ENCODE results near the gene PACRG.
A peak's percentile ranks its signal among the peaks of the same experiment; 100 is the strongest.

The PACRG gene

DNA sequence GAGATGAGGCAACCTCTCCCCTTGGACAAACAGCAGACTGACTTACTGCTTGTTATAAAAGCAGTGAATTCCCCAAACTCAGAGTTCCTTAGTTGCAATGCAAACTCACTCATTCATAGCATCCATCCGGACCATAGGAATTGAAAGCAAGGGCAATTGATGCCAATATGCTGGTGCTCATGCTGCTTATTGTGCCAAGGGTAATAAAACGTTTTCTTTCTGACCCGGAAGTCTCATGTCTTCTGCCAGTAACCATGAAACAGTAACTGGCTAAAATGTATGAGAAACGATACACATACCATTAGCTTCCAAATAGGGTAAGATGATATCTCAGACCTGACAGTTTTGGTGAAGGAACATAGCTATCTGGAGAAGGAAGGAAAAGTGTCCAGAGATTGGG is 18.3 kb upstream of the PACRG start:
- FAIRE-seq = no peak

DNA sequence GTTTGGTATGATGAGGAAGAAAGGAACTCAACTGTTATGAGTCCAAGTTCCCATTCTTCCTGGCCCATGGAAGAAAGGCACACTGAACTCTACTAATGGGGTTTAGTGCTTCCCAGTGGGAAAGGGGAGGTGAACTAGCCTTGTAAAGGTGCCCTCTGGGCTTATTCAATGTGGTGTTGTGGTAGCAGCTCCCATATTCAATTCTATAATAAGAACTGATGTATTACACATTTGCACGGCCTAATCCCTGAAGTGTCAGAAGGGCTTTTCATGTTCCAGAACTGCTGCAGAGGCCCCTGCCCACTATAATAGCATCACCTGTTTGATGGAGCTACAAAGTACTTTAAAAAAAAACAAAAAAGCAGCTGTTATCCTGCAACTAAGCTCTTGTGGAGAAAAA is 17.4 kb upstream of the PACRG start:
- FAIRE-seq (no peak), DNase-seq (ENCODE audit: insufficient read length, low spot score) (no peak)

More for the DNA sequence above, 18.3 kb upstream of the PACRG start:
- DNase-seq (ENCODE audit: insufficient read length, low spot score) = no peak

DNA sequence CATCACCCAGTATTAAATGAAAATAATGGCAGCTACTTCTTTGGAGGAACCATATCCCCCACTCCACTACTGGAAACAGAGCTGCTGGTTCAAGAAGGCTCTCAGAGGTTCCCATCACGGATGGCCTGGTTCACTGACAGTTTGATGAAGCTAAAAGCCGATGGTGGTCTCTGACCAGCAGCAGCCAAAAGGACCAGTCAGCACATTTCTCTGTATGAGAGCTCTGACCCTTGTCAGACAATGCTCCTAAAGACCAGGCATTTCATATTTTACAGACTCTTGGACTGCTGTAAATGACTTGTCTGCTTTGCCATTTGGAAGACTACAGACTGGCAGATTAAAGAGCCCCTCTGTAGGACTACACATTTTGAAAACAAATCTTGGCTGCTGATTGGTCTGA is 16.8 kb upstream of the PACRG start:
- DNase-seq (ENCODE audit: insufficient read length, low spot score) = no peak
- no peak for FAIRE-seq

DNA sequence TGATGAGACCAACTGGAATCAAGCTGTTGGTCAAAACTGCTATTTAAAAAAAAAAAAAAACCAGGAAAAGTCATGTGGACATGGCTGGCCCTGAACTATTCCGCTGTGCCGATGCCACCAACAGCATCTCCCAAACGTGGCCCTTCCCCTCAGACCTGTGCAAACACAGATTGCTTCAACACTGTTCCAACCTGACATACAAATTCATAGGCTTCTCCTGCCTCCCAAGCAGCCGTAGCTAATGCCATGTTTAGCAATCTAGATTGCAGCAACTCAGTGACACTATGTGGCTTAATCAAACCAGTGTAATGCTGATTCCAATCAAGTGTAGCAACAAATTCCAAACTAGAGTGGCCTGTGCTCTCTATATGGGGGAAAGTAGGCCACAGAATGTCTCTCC is 16.4 kb upstream of the PACRG start:
- DNase-seq (ENCODE audit: insufficient read length, low spot score) (no peak), FAIRE-seq (no peak)

DNA sequence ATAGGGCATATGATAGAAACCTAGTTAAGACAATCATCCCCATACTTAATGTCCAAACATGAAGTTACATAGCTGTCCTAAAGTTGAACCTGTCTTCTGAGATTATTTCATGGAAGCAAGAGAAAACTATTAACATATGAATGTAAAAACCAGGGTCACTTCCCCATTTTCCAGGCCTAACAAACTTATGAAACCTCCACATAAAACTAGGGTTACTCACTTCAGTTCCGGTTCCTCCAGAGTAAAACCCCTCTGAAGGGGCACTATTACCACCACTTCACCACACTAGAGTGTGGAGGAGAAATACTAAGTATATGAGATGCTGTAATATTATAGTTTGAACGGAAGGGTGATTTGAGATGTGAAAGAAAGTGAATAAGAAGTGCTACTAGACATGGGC is 15.1 kb upstream of the PACRG start:
- FAIRE-seq = no peak
- no peak for DNase-seq (ENCODE audit: insufficient read length, low spot score)

DNA sequence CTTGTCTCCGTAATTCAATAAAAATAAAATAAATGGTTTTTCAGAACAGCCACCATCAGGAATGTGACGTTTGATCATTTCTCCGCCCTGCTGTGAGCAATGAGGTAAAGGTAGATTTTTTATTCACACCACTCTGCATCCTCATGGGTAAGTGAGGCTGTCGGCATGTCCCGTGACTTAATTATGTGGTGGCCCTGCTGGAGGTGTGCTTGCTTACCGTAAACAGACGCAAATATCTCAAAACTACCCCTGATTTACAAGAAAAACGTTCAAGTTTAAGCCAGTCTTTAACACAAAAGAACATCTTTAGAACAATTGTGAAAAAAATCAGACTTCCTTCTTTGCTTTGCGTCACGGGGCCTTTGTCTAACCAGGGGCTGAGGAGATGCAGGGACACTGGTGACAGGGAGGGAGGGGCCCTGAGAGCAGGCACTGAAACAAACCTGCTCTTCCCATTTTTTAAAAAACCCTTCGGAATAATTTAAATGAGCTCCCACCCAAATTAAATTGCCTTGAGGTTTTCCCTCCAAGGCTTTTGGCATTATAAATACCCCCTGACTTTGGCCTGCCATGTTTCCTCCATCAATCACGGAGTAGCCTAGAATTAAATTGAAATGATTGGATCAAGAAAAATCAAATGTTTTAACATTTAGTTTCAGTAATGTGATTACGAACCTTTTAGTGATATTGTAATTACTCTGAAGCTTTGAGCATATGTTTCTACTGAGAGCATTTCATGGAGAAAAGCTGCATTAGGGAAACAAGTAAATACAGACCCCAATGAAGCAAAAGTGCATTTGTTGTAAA is 13.6 kb upstream of the PACRG start:
- no peak for DNase-seq (ENCODE audit: insufficient read length, low spot score)
- FAIRE-seq = no peak

DNA sequence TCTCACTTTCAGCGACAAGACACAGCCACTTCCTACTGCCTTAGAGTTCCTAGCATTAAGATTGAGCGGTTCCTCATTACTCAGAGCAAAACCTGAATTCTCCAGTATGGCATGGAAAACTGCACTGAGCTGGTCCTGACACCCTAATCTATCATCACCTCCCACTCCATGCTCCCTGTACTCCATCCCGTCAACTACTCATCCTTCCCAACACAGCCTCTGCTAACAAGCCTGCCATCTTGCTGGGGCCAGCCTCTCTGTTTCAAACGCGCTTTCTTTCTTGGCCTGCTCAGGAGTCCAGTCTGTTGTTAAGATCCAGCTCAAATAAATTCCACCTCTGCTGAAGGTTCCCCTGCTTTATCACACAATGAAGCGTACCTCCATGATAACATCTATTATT is 12.2 kb upstream of the PACRG start:
- no peak for FAIRE-seq

DNA sequence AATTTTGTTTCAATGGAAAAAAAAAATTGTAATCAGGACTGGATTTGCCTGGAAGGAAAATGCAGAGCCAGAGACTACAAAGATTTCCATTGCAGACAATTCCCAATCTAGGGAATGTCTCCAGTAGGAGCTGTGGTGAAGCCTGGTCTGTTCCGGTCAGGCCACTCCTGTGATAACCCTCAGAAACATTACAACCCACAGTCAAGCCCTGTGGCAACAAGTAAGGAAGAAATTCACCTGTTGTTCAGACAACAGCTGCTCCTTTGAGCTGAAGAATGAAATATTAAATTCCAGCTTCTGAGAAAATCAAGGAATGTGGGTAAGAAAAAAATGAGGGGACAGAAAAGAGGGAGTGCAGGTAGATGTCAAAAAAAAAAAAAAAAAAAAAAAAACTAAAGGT is 8.2 kb upstream of the PACRG start:
- DNase-seq (ENCODE audit: insufficient read length, low spot score) (no peak), FAIRE-seq (no peak)

More for the DNA sequence above, 12.2 kb upstream of the PACRG start:
- no peak for DNase-seq (ENCODE audit: insufficient read length, low spot score)

DNA sequence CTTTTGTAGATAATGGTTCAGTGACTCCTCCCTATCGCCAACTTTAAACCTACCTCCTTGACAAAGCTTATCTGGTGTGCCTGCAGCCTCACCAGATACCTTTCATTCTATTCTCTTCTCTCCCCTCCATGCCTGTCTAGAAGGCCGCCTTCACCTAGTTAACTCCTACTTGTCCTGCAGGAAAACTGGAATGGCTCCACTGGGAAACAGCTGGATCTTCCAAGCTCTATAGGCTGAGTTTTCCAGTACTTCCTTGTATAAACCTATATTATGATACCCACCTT is 6.4 kb upstream of the PACRG start:
- no peak for FAIRE-seq
- no peak for DNase-seq (ENCODE audit: insufficient read length, low spot score)

DNA sequence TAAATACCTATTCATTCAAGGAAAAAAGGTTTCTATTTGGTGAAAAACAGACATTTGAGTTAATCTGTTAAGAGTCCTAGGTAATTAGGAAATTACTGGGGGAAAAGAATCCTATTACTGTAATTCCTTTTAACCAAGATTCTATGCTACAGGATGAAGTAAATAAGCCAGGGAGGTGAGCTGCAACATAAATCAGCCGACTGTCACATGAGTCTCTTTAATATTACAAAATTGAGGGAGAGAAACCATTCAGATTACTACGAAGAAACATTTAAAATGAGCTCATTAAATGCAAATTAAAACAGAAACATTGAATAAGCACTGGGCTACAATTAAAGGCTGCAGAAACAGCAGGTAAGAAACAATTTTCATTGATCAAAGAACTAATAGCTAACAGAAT is 5.5 kb upstream of the PACRG start:
- DNase-seq (ENCODE audit: insufficient read length, low spot score) (no peak), FAIRE-seq (no peak)

DNA sequence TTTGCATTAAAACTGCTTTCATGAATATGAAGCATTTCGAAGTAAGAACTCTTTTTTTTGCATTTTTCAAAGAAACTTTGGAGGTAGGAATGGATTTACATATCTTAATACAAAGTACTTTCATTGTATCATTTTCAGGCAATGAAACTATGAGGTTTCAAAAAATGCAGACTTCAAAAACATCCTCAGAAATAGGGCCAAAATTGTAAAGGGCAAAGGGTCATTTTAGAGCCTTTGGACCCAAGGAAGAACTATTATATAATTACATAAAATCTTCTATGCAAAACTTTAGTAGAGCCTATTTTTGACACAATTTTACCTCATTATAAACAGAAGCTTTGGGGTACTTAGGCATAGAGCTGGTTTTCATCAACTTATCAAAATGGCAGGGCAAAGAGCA is 5.1 kb upstream of the PACRG start:
- FAIRE-seq = no peak

DNA sequence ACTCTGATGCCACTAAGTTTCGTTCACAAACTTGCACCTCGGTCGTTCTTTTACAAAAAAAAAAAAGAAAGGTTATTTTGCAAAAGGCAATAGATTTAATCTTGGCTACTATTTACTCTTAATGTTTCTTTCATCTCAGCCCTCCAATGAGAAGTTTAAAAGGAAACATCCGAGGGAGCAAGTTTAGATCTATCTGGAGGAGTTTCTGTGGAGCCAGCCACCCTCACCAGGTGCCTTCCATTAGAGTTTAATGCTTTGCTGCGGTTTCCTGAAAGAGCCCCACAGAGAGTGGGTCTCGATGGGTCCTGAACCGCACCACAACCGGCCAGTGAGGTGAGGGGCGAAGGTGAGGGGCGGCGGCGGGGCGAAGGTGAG is 840 bp upstream of the PACRG start:
- DNase-seq (ENCODE audit: insufficient read length, low spot score) (peak; percentile 3), FAIRE-seq (no peak)

More for the DNA sequence above, 5.1 kb upstream of the PACRG start:
- no peak for DNase-seq (ENCODE audit: insufficient read length, low spot score)

DNA sequence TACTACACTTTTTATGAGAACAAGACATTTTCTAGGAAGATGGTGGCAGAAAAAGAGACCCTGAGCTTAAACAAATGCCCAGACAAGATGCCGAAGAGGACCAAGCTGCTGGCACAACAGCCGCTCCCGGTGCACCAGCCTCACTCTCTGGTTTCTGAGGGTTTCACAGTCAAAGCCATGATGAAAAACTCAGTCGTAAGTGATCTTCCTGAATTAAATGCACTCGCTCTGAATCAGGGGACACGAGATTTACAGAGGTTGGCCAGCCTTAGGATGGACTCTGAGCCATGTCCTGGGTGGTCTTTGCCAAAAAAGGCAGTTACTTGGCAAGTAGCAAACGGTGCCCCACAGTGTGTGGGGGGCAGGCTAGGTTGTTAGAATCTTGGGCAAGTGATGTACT is 423 bp downstream of the PACRG start:
- DNase-seq (ENCODE audit: insufficient read length, low spot score) = no peak
- no peak for FAIRE-seq

DNA sequence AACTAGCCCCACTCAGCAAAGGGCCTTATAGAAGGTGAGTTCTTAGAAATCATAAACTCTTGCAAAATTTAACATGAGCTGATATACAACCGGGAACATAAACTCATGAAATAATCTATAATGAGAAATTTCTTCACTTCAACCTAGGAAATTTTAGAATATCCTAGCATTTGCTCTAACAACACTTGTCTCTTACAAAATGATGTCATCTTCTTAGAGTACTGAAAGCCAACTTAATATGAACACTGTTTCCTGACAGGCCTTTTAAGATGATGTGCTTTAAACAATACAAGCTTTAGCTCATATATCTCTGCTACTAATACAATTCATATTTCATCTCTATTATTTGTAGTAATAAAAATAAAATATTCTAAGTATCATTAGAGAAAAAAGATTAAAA is 932 bp downstream of the PACRG start:
- no peak for FAIRE-seq

DNA sequence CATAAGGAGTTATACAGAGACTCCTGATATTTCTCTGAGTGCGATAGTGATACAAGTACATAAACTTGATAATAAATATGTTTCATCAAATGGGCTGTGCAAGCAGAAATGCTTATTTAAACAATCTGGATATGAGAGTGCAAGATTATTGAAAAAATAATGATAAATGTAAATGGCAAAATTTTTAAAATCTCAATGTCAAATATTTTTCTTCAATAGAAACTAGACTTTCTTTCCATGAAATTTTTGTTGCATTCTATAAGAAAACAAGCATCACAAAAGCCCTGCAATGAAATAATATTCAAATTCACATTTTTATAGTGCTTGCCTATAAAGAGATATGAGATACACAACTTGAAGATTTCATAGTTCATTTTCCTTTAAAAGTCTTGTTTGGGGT is 2.7 kb downstream of the PACRG start:
- FAIRE-seq (no peak), DNase-seq (ENCODE audit: insufficient read length, low spot score) (no peak)

More for the DNA sequence above, 932 bp downstream of the PACRG start:
- no peak for DNase-seq (ENCODE audit: insufficient read length, low spot score)

DNA sequence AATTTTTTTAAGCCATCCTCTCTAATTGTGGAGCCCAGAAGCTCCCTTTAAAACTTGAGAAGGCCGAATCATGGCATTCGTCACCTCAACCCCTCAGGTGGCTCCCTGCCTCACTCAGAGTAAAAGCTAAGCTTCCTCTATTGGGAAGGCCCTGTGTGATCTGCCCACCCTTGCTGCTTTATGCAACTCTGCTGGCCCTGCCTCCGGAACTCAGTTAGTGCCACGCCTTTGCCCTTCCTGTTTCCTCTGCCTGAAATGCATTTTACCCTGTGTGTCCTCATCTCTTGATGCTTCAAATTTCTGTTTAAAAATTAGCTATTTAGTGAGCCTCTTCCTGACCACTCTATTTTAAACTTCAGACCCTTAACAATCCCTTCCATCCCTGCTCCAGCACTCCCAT is 5.7 kb downstream of the PACRG start:
- FAIRE-seq (no peak), DNase-seq (ENCODE audit: insufficient read length, low spot score) (no peak)

DNA sequence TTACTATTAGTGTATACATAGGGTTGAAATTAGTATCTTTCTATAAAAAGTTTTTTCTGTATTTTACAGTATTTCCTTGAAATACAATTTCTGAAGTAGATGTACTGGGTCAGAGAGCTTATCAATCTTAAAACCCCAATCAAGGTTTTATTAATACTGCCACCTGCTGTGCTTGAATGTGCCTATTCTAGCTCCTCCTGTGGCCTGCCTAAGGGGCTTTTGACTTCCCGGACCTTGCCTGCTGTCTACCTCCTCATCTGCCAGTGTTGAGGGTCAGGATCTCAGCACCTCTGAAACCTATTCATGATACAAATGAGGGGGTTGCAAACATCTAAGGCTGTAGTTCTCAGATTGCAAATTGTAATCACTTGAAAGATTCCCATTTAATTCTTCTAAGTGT is 9.2 kb downstream of the PACRG start:
- FAIRE-seq = no peak
- no peak for DNase-seq (ENCODE audit: insufficient read length, low spot score)

DNA sequence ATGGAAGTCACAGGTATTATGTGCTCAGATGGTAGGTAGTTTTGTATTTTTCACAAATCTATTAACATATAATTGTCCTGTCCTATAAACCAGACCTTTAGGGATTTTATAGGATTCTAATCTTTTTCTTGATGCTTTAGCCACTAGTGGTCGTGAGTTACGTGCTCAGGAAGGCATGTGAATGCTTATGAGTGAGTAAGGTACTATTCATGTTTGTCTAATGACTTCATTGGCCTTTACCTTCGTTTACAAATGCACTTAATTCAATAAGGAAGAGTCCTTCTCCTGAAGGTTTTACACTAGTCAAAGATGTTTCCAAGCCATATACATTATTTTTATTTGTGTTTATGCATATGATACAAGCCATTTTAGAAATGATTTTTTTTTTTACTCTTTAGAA is 23.0 kb downstream of the PACRG start:
- FAIRE-seq (no peak), DNase-seq (ENCODE audit: insufficient read length, low spot score) (peak; percentile 0)

DNA sequence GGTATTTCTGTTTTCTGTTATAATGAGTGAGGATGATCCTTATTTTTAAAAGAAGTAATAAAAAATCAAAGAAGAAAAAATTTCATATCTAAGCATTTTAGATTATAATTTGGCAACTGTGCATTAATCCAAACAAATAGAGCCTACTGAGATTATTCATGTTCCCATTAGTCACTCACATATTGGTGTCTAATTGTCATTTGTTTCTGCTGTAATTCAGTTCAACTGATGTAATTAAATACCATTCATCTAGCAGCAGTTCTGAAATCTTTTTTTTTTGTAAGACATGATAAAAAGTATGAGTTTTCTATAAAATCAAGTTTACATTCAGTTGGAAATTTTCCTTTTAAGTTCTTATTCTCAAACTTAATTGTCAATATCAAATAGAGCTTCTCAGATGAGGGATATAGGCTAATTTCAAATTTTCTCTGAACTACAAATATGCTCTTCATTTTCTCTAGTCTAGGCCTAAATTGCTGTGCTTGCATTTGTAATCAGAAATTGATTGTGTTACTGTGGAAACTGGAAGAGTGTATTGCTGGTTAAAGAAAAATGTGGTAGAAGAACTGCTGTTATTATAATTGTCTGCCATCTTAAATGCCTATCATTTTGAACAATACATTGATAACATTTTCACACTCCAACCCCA is 23.6 kb downstream of the PACRG start:
- FAIRE-seq (no peak), DNase-seq (ENCODE audit: insufficient read length, low spot score) (no peak)

DNA sequence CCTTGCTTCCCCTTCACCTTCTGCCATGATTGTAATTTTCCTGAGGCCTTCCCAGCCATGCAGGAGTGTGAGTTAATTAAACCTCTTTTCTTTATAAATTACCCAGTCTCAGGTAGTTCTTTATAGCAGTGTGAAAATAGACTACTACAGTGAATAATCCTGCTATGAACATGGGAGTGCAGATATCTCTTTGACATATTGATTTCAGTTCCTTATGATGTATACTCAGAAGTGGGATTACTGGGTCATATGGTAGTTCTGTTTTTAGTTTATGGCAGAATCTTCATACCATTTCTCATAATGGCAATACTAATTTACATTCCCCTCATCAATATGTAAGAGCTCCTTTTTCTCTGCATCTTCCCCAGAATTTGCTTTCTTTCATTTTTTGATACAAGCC is 26.0 kb downstream of the PACRG start:
- DNase-seq (ENCODE audit: insufficient read length, low spot score) (no peak), FAIRE-seq (no peak)

DNA sequence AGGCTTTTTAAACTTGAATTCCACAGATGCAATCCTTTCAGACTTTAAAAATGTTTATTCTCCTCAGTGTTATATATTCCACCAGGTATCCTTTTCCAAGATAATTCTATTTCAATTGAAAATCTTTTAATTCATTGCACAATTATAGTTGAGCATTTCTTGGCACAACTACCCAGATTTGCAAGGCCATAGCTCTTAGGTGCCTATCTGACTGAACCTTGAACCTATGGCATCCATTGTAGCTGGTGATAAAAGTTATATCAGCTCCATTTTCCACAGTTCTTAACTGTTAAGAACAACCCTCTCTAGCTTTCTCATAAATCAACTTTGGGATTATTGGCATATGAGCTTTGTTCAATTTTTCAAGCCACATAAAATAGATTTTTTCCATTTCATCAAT is 42.4 kb downstream of the PACRG start:
- no peak for FAIRE-seq
- no peak for DNase-seq (ENCODE audit: insufficient read length, low spot score)

DNA sequence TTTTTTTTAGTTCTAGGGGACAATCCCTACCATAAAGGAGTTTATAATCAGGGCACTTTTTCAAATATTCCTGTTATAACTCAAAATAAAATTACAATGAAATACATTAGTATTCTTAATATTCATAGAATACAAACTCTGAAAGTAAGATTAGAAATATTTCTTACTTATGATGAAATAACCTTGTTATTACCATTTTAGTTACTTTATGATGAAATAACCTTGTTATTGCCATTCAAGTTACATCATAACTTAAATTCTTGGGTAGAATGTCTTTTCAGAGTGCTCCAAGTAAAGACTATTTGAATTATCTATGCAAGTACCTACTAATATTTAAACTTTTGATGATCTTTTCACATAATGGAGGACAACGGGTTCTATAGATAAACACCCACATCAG is 43.2 kb downstream of the PACRG start:
- no peak for DNase-seq (ENCODE audit: insufficient read length, low spot score)
- no peak for FAIRE-seq

DNA sequence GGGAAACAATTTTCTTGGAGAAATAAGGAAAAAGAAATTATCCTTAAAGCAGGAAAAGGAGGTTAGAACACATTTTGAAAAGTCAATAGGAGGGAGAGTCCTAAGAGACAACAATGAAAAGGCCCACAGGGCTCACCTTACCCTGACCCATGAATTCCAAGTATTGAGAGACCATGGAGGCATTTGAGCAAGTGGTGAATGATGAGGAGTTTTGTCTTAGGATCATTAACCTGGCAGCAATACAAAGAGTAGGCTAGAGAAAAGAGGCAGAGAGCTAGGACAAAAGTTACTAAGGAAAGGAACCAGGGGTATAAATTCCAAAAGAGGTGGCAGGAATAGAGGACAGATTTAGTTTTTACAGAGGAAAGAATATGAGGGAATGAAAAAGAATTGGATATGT is 44.7 kb downstream of the PACRG start:
- FAIRE-seq (no peak), DNase-seq (ENCODE audit: insufficient read length, low spot score) (no peak)

All from HTR-8/SVneo (cell line).